Neural cell (in vitro differentiated cells): ENCODE results near the gene MRPL58. TPM values are rescaled to one million over a fixed set of nuclear protein-coding genes. Genes with fewer than 3 reads are reported as not detected.

Experiments used
- H2AFZ ChIP-seq: fragments of 200-600, 300-800 bp; sonication (generic), shearing (Covaris generic); 2 replicates; pipeline ENCODE4 v1.6.0; 2014; ENCODE audit warnings: low read depth, mild to moderate bottlenecking, antibody characterized with exemption, low read length, moderate library complexity
- H3F3A ChIP-seq: fragments of 200-600 bp; shearing (Covaris generic); 2 replicates; pipeline ENCODE4 v1.6.1; 2016; ENCODE audit warnings: mild to moderate bottlenecking, moderate library complexity, mixed read lengths, antibody characterized with exemption, low read length; ENCODE audit not compliant: insufficient read depth, poor library complexity, severe bottlenecking
- H3K27ac ChIP-seq: fragments of 200-600, 300-800 bp; sonication (generic), shearing (Covaris generic); 2 replicates; pipeline ENCODE4 v1.5.1; 2014; ENCODE audit warnings: mild to moderate bottlenecking, low read length, moderate library complexity
- H3K27me3 ChIP-seq: fragments of 300-800, 200-600 bp; sonication (generic), shearing (Covaris generic); 2 replicates; pipeline ENCODE4 v1.6.0; 2014; ENCODE audit warnings: mild to moderate bottlenecking, low read depth, low read length, moderate library complexity; ENCODE audit not compliant: insufficient read depth
- H3K36me3 ChIP-seq: fragments of 300-800, 200-600 bp; sonication (generic), shearing (Covaris generic); 2 replicates; pipeline ENCODE4 v1.5.1; 2014; ENCODE audit warnings: mild to moderate bottlenecking, antibody characterized with exemption, low read length, moderate library complexity; ENCODE audit not compliant: insufficient read depth
- H3K4me2 ChIP-seq: fragments of 300-800, 200-600 bp; sonication (generic), shearing (Covaris generic); 2 replicates; pipeline ENCODE4 v1.6.0; 2014; ENCODE audit warnings: mild to moderate bottlenecking, low read length
- H3K4me3 ChIP-seq: fragments of 300-800, 200-600 bp; sonication (generic), shearing (Covaris generic); 2 replicates; pipeline ENCODE4 v1.5.1; 2014; ENCODE audit warnings: mild to moderate bottlenecking, low read length, moderate library complexity
- H3K79me2 ChIP-seq: fragments of 200-600 bp; shearing (Covaris generic); replicated peaks from 2 replicates; pipeline ENCODE4 v1.6.0; 2014; ENCODE audit warnings: mild to moderate bottlenecking, low read length, moderate library complexity; ENCODE audit not compliant: insufficient read depth
- H3K9ac ChIP-seq: fragments of 300-800, 200-600 bp; sonication (generic), shearing (Covaris generic); 2 replicates; pipeline ENCODE4 v1.6.1; 2016; ENCODE audit warnings: mild to moderate bottlenecking, low read length, mixed read lengths
- H3K9me2 ChIP-seq: fragments of 200-600 bp; shearing (Covaris generic); 2 replicates; pipeline ENCODE4 v1.6.1; 2016; ENCODE audit warnings: mild to moderate bottlenecking, low read length, mixed read lengths; ENCODE audit not compliant: insufficient read depth
- H3K9me3 ChIP-seq: fragments of 200-600, 300-800 bp; sonication (generic), shearing (Covaris generic); 2 replicates; pipeline ENCODE4 v1.6.1; 2016; ENCODE audit warnings: mild to moderate bottlenecking, mixed run types, low read length, moderate library complexity, mixed read lengths
- H4K20me1 ChIP-seq: fragments of 200-600 bp; shearing (Covaris generic); 2 replicates; pipeline ENCODE4 v1.6.1; 2016; ENCODE audit warnings: mild to moderate bottlenecking, mixed run types; ENCODE audit not compliant: insufficient read depth
- EP300 ChIP-seq: fragments of 450-650 bp; conservative IDR thresholded peaks from 2 replicates; pipeline ENCODE4 v1.6.1; 2014; ENCODE audit warnings: antibody characterized with exemption, mild to moderate bottlenecking, moderate library complexity; ENCODE audit not compliant: poor library complexity, severe bottlenecking
- EZH2 ChIP-seq: fragments of 200-600, 300-800 bp; shearing (Covaris generic), sonication (generic); IDR thresholded peaks from 2 replicates; pipeline ENCODE4 v1.6.1; 2014; ENCODE audit warnings: antibody characterized with exemption, low read length, borderline replicate concordance, mild to moderate bottlenecking; ENCODE audit not compliant: insufficient read depth, poor library complexity, severe bottlenecking
- MXI1 ChIP-seq: fragments of 450-650 bp; conservative IDR thresholded peaks from 2 replicates; pipeline ENCODE4 v1.6.1; 2014; ENCODE audit warnings: antibody characterized with exemption, mild to moderate bottlenecking; ENCODE audit not compliant: poor library complexity, severe bottlenecking
- POLR2AphosphoS5 ChIP-seq: IDR thresholded peaks from 2 replicates; pipeline ENCODE4 v1.6.1; 2012
- RAD21 ChIP-seq: fragments of 450-650 bp; conservative IDR thresholded peaks from 2 replicates; pipeline ENCODE4 v1.6.1; 2014; ENCODE audit warnings: antibody characterized with exemption, mild to moderate bottlenecking, moderate library complexity
- SMC3 ChIP-seq: fragments of 450-650 bp; conservative IDR thresholded peaks from 2 replicates; pipeline ENCODE4 v1.6.1; 2014; ENCODE audit warnings: antibody characterized with exemption, mild to moderate bottlenecking, moderate library complexity; ENCODE audit not compliant: poor library complexity
- TAF1 ChIP-seq: IDR thresholded peaks from 2 replicates; pipeline ENCODE4 v1.6.1; 2012; ENCODE audit warnings: low read depth
- polyA plus RNA-seq: library from polyadenylated mRNA; depleted of rRNA; stranded (reverse); fragments of >200 nt; gene quantifications from 2 replicates; pipeline ENCODE4 v1.2.3, GENCODE V29; 2014
- TF ChIP-seq, protein P1 (sequence below): fragments of 450-650 bp; IDR thresholded peaks from 2 replicates; pipeline ENCODE4 v1.5.1; 2014; ENCODE audit warnings: antibody characterized with exemption, mild to moderate bottlenecking, moderate library complexity; ENCODE audit not compliant: poor library complexity, severe bottlenecking
- TF ChIP-seq, protein P2 (sequence below): IDR thresholded peaks from 2 replicates; pipeline ENCODE4 v1.6.1; 2012; ENCODE audit warnings: borderline replicate concordance

Gene MRPL58
- polyA plus RNA-seq, 1 donor from 2014 or later: 47.4 TPM

GRCh38 chr17:75049706-75050105 lies 37.2 kb downstream of the MRPL58 start:
- Histone ChIP-seq H3K79me2 (peaks cover 16% of the 10 kb centered on the region), H3K4me3 (no peak overlapping the region), H3F3A (no peaks in the 10 kb centered on the region), H2AFZ (no peak overlapping the region), H3K9ac (no peak overlapping the region), H3K36me3 (no peaks in the 10 kb centered on the region), H3K4me2 (no peak overlapping the region), H3K9me2 (no peaks in the 10 kb centered on the region), H3K9me3 (no peaks in the 10 kb centered on the region), H3K27me3 (no peaks in the 10 kb centered on the region), H3K27ac (no peak overlapping the region), H4K20me1 (no peaks in the 10 kb centered on the region)
- TF ChIP-seq, protein P1, sequence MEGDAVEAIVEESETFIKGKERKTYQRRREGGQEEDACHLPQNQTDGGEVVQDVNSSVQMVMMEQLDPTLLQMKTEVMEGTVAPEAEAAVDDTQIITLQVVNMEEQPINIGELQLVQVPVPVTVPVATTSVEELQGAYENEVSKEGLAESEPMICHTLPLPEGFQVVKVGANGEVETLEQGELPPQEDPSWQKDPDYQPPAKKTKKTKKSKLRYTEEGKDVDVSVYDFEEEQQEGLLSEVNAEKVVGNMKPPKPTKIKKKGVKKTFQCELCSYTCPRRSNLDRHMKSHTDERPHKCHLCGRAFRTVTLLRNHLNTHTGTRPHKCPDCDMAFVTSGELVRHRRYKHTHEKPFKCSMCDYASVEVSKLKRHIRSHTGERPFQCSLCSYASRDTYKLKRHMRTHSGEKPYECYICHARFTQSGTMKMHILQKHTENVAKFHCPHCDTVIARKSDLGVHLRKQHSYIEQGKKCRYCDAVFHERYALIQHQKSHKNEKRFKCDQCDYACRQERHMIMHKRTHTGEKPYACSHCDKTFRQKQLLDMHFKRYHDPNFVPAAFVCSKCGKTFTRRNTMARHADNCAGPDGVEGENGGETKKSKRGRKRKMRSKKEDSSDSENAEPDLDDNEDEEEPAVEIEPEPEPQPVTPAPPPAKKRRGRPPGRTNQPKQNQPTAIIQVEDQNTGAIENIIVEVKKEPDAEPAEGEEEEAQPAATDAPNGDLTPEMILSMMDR: no peak
- TF ChIP-seq EZH2: no peak
- TF ChIP-seq, protein P2, sequence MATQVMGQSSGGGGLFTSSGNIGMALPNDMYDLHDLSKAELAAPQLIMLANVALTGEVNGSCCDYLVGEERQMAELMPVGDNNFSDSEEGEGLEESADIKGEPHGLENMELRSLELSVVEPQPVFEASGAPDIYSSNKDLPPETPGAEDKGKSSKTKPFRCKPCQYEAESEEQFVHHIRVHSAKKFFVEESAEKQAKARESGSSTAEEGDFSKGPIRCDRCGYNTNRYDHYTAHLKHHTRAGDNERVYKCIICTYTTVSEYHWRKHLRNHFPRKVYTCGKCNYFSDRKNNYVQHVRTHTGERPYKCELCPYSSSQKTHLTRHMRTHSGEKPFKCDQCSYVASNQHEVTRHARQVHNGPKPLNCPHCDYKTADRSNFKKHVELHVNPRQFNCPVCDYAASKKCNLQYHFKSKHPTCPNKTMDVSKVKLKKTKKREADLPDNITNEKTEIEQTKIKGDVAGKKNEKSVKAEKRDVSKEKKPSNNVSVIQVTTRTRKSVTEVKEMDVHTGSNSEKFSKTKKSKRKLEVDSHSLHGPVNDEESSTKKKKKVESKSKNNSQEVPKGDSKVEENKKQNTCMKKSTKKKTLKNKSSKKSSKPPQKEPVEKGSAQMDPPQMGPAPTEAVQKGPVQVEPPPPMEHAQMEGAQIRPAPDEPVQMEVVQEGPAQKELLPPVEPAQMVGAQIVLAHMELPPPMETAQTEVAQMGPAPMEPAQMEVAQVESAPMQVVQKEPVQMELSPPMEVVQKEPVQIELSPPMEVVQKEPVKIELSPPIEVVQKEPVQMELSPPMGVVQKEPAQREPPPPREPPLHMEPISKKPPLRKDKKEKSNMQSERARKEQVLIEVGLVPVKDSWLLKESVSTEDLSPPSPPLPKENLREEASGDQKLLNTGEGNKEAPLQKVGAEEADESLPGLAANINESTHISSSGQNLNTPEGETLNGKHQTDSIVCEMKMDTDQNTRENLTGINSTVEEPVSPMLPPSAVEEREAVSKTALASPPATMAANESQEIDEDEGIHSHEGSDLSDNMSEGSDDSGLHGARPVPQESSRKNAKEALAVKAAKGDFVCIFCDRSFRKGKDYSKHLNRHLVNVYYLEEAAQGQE: no peak
- no peak for TF ChIP-seq TAF1
- TF ChIP-seq SMC3: no peak
- no peak for TF ChIP-seq RAD21
- TF ChIP-seq EP300: no peak
- TF ChIP-seq POLR2AphosphoS5: no peak
- no peak for TF ChIP-seq MXI1

DNA sequence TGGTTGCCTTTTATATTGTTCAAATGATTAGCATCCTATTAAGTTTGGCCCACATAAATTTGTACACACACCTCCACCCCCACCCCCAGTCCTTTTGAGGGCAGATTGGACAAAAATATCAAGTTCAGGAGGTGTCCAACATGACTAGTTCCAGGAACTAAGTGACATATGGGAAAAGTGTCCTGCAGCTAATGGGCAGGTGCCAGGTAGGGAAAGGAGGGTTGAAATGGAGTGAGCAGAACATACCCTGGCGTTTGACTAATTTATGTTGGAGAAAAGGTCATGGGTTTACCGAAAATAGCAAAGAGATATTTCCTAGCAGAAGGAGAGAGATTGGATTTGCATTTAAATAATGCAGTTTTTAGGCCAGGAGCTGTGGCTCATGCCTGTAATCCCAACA lies 39.5 kb downstream of the MRPL58 start:
- Histone ChIP-seq H3K9me2 (no peaks in the 10 kb centered on the region), H3K36me3 (no peaks in the 10 kb centered on the region), H3K4me3 (no peak overlapping the region), H4K20me1 (no peaks in the 10 kb centered on the region), H3K4me2 (no peak overlapping the region), H3K9me3 (no peaks in the 10 kb centered on the region), H3K79me2 (peaks cover 16% of the 10 kb centered on the region), H3K27me3 (no peaks in the 10 kb centered on the region), H2AFZ (no peak overlapping the region), H3K9ac (no peak overlapping the region), H3F3A (no peaks in the 10 kb centered on the region), H3K27ac (no peak overlapping the region)
- TF ChIP-seq, protein P1: no peak
- TF ChIP-seq MXI1: no peak
- no peak for TF ChIP-seq EZH2
- TF ChIP-seq, protein P2: no peak
- no peak for TF ChIP-seq SMC3
- no peak for TF ChIP-seq RAD21
- no peak for TF ChIP-seq POLR2AphosphoS5
- TF ChIP-seq EP300: no peak
- TF ChIP-seq TAF1: no peak
